GM23338 (cell line): ENCODE results near the gene CENPL. TPM values are rescaled to one million over a fixed set of nuclear protein-coding genes. Genes with fewer than 3 reads are reported as not detected.

Experiments used
- ATAC-seq: fragments of 200-7000 bp; cut with Tn5 transposase; 3 replicates; pipeline ENCODE4 v1.9.1; 2020
- DNase-seq: peaks from one replicate; pipeline ENCODE4 v3.0.0-alpha.2; 2015; ENCODE audit warnings: low spot score
- H2AFZ ChIP-seq: fragments of 200-600 bp; sonication (generic); 2 replicates; pipeline ENCODE4 v1.8.0; 2016; ENCODE audit warnings: antibody characterized with exemption, mild to moderate bottlenecking, moderate library complexity
- H3F3A ChIP-seq: fragments of 200-600 bp; sonication (generic); replicated peaks from 2 replicates; pipeline ENCODE4 v1.8.0; 2017; ENCODE audit warnings: antibody characterized with exemption, mixed run types, low read depth
- H3K27ac ChIP-seq: fragments of 200-600 bp; sonication (generic); 2 replicates; pipeline ENCODE4 v1.6.1; 2016; ENCODE audit warnings: low read depth
- H3K27me3 ChIP-seq: fragments of 200-600 bp; sonication (generic); 2 replicates; pipeline ENCODE4 v1.8.0; 2016; ENCODE audit warnings: mild to moderate bottlenecking, mixed run types, moderate library complexity; ENCODE audit not compliant: insufficient read depth
- H3K36me3 ChIP-seq: fragments of 200-600 bp; sonication (generic); 2 replicates; pipeline ENCODE4 v1.8.0; 2016; ENCODE audit warnings: mild to moderate bottlenecking; ENCODE audit not compliant: insufficient read depth
- H3K4me1 ChIP-seq: fragments of 200-600 bp; sonication (generic); 2 replicates; pipeline ENCODE4 v1.8.0; 2016; ENCODE audit warnings: mild to moderate bottlenecking, moderate library complexity; ENCODE audit not compliant: insufficient read depth
- H3K4me2 ChIP-seq: fragments of 200-600 bp; sonication (generic); 2 replicates; pipeline ENCODE4 v1.7.1; 2017; ENCODE audit warnings: mixed run types
- H3K4me3 ChIP-seq: fragments of 200-600 bp; sonication (generic); 2 replicates; pipeline ENCODE4 v1.6.1; 2016; ENCODE audit warnings: mixed run types
- H3K79me2 ChIP-seq: fragments of 200-600 bp; sonication (generic); replicated peaks from 2 replicates; pipeline ENCODE4 v1.8.0; 2017; ENCODE audit warnings: mild to moderate bottlenecking; ENCODE audit not compliant: insufficient read depth
- H3K9me2 ChIP-seq: fragments of 200-600 bp; sonication (generic); 2 replicates; pipeline ENCODE4 v1.8.0; 2017; ENCODE audit not compliant: insufficient read depth
- H4K20me1 ChIP-seq: fragments of 200-600 bp; sonication (generic); replicated peaks from 2 replicates; pipeline ENCODE4 v1.8.0; 2017; ENCODE audit warnings: mild to moderate bottlenecking; ENCODE audit not compliant: insufficient read depth
- H3K27ac Mint-ChIP-seq: 2 replicates; pipeline ENCODE4 v1.8.0; 2020; ENCODE audit warnings: inconsistent platforms, mild to moderate bottlenecking, moderate library complexity, mixed read lengths
- H3K27me3 Mint-ChIP-seq: 3 replicates; pipeline ENCODE4 v1.8.0; 2022; ENCODE audit warnings: low read depth, mild to moderate bottlenecking, moderate library complexity, mixed read lengths, inconsistent platforms; ENCODE audit not compliant: insufficient read depth, poor library complexity
- H3K36me3 Mint-ChIP-seq: 3 replicates; pipeline ENCODE4 v1.8.0; 2021; ENCODE audit warnings: low read depth, mild to moderate bottlenecking, inconsistent platforms, moderate library complexity, mixed read lengths
- H3K4me1 Mint-ChIP-seq: 3 replicates; pipeline ENCODE4 v1.8.0; 2020; ENCODE audit warnings: mild to moderate bottlenecking, inconsistent platforms, mixed read lengths
- H3K4me3 Mint-ChIP-seq: 3 replicates; pipeline ENCODE4 v1.8.0; 2021; ENCODE audit warnings: moderate library complexity, mild to moderate bottlenecking, inconsistent platforms, mixed read lengths
- H3K9me3 Mint-ChIP-seq: 3 replicates; pipeline ENCODE4 v1.8.0; 2020; ENCODE audit warnings: moderate library complexity, mild to moderate bottlenecking, inconsistent platforms, mixed read lengths
- CTCF ChIP-seq, 2 experiments: fragments of 200-600 bp in 1 of 2; sonication (generic) in 1 of 2; conservative IDR thresholded peaks; 2 replicates each; pipeline versions ENCODE4 v1.5.1 to v1.6.1; 2016 to 2017; ENCODE audit warnings: antibody characterized with exemption in 2 of 2, low read depth in 2 of 2, mild to moderate bottlenecking in 2 of 2, moderate library complexity in 1 of 2
- ETS1 ChIP-seq: IDR thresholded peaks from 2 replicates; pipeline ENCODE4 v1.6.1; 2016; ENCODE audit warnings: antibody characterized with exemption
- STAT1 ChIP-seq: IDR thresholded peaks from one replicate; pipeline ENCODE4 v1.6.1; 2016; ENCODE audit warnings: antibody characterized with exemption; ENCODE audit not compliant: unreplicated experiment
- ZNF114 ChIP-seq: fragments of 250-450 bp; sonication (Bioruptor Pico); IDR thresholded peaks from 2 replicates; pipeline ENCODE4 v1.5.0; 2020; ENCODE audit warnings: mild to moderate bottlenecking, moderate library complexity
- ZNF462 ChIP-seq: fragments of 250-450 bp; sonication (Bioruptor Pico); IDR thresholded peaks from 2 replicates; pipeline ENCODE4 v1.5.0; 2020; ENCODE audit warnings: mild to moderate bottlenecking, moderate library complexity
- polyA plus RNA-seq: library from polyadenylated mRNA; unstranded; fragments of >200 nt; fragmentation: Nextera tagmentation; extraction: Ambion mirVana; gene quantifications from 2 replicates; pipeline ENCODE4 v1.2.1, GENCODE V29; 2016
- total RNA-seq: library from RNA; depleted of rRNA; stranded (reverse); fragments of >200 nt; shearing (Covaris generic); gene quantifications from 2 replicates; pipeline ENCODE4 v1.2.3, GENCODE V29; 2014

Gene CENPL
- total and polyA plus RNA-seq, 2 experiments from 2014 or later: 13.6 to 23.5 TPM

- TF ChIP-seq ZNF462 (no peak), ETS1 (no peak)
Observed at GRCh38 chr1:173870252-173871075, 45.8 kb upstream of the CENPL start (continued).

- peaks cover 26% of the 10 kb centered on the region for H3K4me1 ChIP-seq
- Mint-ChIP-seq H3K27ac (peak overlapping the region; percentile 94), H3K36me3 (peaks cover 61% of the 10 kb centered on the region), H3K4me3 (peak overlapping the region; percentile 100), H3K27me3 (peaks cover 34% of the 10 kb centered on the region), H3K9me3 (peaks cover 13% of the 10 kb centered on the region; the same call in 2 of the 3 replicates), H3K4me1 (peaks cover 37% of the 10 kb centered on the region)
- peak overlapping the region; percentile 90 for H3K4me3 ChIP-seq
- no peaks in the 10 kb centered on the region for H3K27me3 ChIP-seq
- no peaks in the 10 kb centered on the region for H3K9me2 ChIP-seq
- peak overlapping the region; percentile 92 for H2AFZ ChIP-seq
- H3K4me2 ChIP-seq: peak overlapping the region; percentile 97
- H4K20me1 ChIP-seq: peaks cover 16% of the 10 kb centered on the region
- DNase-seq (no peak), ATAC-seq (no peak)
- H3K79me2 ChIP-seq: peaks cover 77% of the 10 kb centered on the region
- peaks cover 35% of the 10 kb centered on the region for H3K36me3 ChIP-seq
- H3K27ac ChIP-seq: peak overlapping the region; percentile 98
- H3F3A ChIP-seq: peaks cover 44% of the 10 kb centered on the region
- TF ChIP-seq ZNF462: no peak
- TF ChIP-seq STAT1: no peak
- TF ChIP-seq ZNF114 (CRISPR knock-in tag): no peak
- no peak for TF ChIP-seq CTCF (conservative IDR thresholded peaks at IDR 0.05; ENCODE audit: low read depth in 2 of 2)
Observed at GRCh38 chr1:173869021-173869359, 44.3 kb upstream of the CENPL start.
